Loucy (cell line): ENCODE data around the gene PLPPR3.

Source experiments
- CTCF ChIP-seq: fragments of 200-600 bp; sonication (generic); conservative IDR thresholded peaks from 2 replicates; pipeline ENCODE4 v1.5.1; 2014; ENCODE audit warnings: mild to moderate bottlenecking, antibody characterized with exemption, low read length
- EZH2phosphoT487 ChIP-seq: fragments of 200-600 bp; IDR thresholded peaks from 2 replicates; pipeline ENCODE4 v1.6.1; 2018; ENCODE audit warnings: antibody characterized with exemption, mild to moderate bottlenecking, moderate library complexity, borderline replicate concordance

GRCh38 chr19:778910-779653, 42.7 kb downstream of the PLPPR3 start:
- TF ChIP-seq CTCF (no peak), EZH2phosphoT487 (no peak)
